T1000 (cell line): ENCODE results near the gene GALNT6.
"Not testable (repeated sequence)": the region's sequence is repeated elsewhere in the genome, so short reads cannot be mapped to it uniquely, and the experiment has no call there.

ENCODE experiments used
- DNase-seq: peaks from one replicate; lab custom pipeline; 2025; ENCODE audit warnings: mixed read lengths; lab: John Stamatoyannopoulos, UW

GALNT6 gene

GRCh38 chr12:51357374-51358047 lies 33.7 kb downstream of the GALNT6 start:
- no peak for DNase-seq

GRCh38 chr12:51351913-51352532 lies 39.2 kb downstream of the GALNT6 start:
- no peak for DNase-seq

DNA sequence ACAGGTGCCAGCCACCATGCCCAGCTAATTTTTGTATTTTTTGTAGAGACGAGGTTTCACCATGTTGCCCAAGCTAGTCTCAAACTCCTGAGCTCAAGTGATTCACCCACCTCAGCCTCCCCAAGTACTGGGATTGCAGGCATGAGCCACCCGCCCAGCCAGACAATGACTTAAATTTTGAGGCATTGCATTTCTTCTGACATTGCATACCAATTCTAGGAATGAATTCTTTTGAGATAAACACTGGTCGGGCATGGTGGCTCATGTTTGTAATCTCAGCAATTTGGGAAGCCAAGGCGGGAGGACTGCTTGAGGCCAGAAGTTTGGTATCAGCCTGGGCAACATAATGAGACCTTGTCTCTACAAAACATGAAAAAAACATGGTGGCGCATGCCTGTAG lies 42.2 kb downstream of the GALNT6 start:
- DNase-seq: no peak

DNA sequence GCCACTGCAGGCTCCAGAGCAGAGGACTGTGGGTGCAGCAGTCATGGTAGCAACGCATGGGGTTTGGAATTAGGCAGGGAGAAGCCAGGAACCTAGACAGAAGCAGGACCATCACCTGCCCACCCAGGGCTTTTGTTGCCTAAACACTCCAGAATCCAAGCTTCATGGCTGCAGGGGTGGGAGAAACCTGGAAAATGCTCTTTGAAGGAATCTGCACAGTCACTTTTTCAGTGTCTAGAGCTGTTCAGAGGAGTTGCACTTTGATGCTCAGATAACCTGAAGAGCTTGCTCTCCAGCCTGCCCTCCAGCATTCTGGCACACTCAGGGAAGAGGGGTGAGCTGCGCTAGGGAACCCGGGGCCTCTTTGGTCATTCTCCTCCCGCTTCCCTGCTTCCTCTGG lies 43.1 kb downstream of the GALNT6 start:
- no peak for DNase-seq

GRCh38 chr12:51346581-51346980 lies 44.6 kb downstream of the GALNT6 start, which contains the start of gene CELA1:
Gene CELA1 (minus strand): TSS chr12:51346679. CDS start chr12:51346638, 41 bp downstream.
- DNase-seq: no peak

GRCh38 chr12:51345681-51346080 lies 45.5 kb downstream of the GALNT6 start:
- no peak for DNase-seq

DNA sequence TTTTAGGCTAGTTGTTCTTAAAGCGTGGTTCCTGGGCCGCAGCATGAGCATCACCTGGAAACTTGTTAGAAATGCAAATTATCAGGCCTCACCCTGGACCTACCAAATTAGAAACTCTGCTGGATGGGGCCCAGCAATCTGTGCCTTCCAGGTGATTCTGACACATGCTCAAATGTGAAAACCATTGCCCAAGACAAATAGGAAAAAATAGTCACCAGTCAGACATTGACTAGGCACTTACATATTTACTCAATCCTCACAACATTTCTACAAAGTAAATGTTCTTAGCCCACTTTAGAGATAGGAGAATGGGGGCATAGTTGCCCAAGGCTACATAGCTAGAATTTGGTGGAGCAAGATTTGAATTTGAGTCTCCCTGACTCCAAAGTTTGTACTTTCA lies 48.0 kb downstream of the GALNT6 start:
- no peak for DNase-seq

DNA sequence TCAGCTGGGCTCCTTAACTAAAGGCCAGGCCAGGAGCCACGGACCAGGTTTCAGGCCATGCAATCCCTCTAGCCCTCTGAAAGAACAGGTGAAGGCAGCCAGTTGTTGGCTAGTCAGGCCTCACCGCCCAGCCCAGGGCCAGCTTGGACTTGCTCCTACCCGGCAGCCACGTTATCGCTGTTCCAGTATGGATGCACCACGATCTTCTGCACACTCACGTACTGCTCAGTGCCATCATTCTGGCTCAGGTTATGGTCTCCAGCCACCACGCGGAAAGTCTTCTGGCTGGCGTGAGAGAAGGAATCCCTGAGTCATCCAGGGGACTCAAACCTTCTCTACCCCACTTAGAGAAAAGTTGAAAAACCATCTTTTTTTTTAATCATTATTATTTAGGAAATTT lies 48.8 kb downstream of the GALNT6 start:
- DNase-seq: no peak

DNA sequence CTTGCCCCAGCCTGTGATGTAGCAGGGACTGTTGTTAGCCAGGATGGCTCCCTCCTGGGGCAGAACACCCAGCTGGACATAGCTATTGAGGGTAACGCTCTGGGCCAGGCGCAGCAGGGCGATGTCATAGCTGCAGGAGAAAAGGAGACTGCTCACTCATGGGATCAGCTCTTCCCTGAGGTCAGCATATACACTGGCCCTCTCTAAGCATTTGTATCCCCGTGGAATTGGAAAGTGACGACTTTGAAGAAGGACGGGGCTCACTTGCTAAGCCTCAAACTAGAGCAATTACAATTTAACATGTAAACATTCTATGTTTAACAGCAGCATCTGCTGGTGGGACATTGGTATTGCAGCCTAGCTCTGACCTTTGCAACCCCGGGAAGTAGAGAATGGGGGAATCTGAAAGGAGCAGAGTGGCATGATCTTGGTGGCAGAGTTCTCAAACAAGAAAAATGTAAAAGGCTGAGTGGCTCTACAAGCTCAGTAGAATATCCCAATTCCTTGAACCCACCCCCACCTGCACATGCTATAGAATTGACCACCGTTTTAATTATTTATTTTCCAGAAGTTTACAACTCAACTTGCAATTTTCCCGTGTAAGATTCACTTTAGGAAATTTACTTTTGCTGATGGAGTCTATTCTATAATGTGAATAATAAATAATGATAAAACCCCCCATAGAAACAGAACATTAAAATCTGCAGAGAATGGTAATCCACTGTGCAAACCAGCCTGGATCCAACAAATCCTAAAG lies 49.8 kb downstream of the GALNT6 start:
- no peak for DNase-seq

- no peak for DNase-seq
Measured at GRCh38 chr12:51339750-51340149, 51.5 kb downstream of the GALNT6 start.

DNA sequence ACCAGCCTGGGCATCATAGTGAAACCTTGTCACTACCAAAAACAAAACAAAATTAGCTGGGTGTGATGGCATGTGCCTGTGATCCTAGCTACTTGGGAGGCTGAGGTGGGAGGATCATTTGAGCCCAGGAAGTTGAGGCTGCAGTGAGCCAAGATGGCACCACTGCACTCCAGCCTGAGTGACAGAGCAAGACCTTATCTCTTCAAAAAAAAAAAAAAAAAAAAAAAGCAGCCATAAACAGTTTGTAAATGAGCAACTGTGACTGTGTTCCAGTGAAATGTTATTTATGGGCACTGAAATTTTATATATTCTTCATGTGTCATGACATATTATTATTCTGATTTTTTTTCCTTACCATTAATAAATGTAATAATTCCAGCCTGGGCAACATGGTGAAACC lies 53.9 kb downstream of the GALNT6 start:
- not testable (repeated sequence) for DNase-seq

DNA sequence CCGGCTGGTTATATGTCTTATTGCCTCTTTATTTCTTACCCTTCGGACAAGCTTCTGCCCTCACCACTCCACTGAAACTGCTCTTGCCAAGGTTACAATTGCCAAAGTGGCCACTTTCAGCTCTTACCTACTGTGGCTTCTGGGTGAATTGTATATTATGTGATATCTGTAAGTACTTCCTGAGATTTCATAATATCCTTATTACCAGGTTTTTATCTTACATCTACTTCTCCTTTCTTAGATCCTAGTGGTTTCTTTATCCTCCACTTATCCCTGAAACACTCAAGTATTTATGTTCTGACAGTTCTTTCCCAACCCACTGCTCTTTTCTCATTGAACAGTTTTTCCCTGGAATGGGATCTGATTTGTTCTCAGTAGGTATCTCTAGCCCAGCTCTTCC lies 55.3 kb downstream of the GALNT6 start:
- DNase-seq: no peak

DNA sequence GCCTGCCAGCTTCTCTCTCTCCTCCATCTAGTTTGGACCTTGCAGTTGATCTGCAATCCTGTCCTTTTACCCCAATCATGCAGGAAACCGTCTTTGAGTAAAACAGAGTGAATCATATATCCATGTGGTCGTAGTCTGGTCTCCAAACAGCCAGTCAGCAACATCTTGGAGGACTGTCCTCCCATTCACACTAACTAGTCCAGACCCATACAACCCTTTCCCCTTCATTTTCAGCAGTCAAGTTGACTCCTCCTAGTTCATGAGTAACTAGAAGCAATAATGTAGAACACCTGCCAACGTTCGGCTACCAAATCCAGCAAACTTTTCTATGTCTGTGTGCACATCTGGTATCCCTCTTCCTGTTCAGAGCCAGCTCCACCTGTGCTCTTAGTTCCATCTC lies 56.4 kb downstream of the GALNT6 start:
- DNase-seq: no peak

DNA sequence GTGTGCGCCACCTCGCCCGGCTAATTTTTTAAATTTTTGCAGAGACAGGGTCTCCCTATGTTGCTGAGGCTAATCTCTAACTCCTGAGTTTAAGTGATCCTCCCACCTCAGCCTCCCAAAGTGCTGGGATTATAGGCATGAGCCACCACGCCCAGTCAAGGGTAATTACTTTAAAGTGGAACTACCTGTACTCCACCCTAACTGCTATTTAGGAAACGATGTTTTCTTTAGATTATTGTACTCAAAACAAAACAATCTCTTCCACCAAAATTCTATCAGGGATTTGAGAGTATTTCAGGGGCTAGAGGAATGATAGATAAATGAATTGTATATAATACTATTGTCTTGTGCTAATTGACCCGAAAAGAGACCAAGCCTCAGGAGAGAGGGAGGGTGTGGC lies 57.7 kb downstream of the GALNT6 start:
- no peak for DNase-seq

- DNase-seq: no peak
Measured at GRCh38 chr12:51330186-51330585, 61.0 kb downstream of the GALNT6 start.

- DNase-seq: no peak
Measured at GRCh38 chr12:51329742-51330141, 61.5 kb downstream of the GALNT6 start.

DNA sequence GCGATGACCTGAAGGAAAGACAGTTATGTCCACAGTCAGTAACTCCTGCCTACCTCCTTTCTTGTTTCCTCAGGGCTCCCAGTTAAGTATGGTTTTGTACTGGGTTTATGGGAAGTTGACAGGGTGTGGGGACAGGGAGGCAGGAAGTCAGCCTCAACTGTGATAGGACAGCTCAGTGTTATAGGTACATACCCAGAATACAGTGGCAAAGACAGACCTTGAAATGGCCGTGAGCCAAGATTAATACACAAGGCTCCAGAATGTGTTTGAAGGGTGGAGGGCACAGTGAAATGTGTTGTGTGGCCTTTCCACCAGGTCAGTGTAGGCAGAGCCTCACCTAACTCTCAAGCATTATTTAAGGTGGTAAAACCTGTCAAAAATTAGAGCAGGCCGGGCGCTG lies 62.6 kb downstream of the GALNT6 start:
- no peak for DNase-seq

GRCh38 chr12:51326698-51327439 lies 64.3 kb downstream of the GALNT6 start:
- no peak for DNase-seq

DNA sequence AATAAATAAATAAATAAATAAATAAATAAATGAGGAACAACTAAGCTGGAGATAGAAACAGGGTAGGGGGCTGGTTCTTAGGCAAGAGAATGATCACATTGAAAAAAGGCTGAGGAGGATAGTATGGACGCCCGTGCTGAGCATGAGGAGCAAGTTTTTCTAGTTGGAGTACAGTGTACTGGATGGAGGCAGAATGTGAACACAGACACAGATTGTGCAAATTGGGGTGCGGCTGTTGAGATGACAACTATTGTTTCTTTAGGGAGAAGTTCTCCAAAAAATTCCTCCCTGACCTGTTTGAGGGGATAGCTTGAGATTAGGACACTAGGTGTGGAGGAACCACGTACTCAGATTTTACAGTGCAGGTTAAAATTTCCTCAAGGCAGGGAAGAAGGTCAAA lies 66.3 kb downstream of the GALNT6 start:
- no peak for DNase-seq

DNA sequence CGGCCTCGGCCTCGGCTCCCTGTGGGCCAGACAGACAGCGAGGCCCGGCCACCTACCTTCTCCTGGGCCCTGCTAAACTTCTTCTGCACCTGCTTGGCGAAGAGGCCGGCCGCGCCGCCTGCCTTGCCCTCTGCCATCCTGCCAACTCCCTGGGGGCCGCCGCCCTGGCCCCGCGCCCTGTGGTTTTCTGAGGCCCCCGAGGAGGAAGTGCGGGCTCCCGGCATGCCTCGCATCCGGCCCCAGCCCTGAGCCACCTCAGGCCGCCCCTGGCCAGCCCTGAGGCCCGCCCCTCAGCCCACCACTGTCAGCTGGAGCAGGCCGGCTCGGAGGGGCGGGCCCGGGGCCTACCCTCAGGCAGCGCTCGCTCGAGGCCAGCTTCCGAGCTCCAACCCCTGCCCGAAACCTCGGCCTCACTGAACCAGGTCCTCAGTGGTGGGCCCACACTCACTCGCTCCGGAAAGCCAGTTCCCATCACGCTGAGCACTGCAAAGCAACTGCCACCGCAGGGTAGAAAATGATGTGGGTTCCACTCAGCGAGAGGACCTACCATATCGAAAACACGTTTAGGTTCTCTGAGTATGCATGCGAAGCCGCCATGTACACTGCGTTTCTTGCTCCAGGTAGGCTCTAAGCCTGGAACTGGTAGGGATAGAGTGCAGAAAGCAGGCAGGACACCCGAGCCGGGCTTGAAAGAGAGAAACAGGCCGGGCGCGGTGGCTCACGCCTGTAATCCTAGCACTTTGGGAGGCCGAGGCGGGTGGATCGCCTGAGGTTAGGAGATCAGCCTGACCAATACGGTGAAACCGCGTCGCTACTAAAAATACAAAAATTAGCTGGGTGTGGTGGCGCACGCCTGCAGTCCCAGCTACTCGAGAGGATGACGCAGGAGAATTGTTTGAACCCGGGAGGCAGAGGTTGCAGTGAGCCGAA lies 67.0 kb downstream of the GALNT6 start, which contains the start of gene BIN2:
Gene BIN2, minus strand, starts transcription at position 209 of the 930 bp plus-strand sequence. Its CDS starts 72 bp downstream, at position 137.
- no peak for DNase-seq

DNA sequence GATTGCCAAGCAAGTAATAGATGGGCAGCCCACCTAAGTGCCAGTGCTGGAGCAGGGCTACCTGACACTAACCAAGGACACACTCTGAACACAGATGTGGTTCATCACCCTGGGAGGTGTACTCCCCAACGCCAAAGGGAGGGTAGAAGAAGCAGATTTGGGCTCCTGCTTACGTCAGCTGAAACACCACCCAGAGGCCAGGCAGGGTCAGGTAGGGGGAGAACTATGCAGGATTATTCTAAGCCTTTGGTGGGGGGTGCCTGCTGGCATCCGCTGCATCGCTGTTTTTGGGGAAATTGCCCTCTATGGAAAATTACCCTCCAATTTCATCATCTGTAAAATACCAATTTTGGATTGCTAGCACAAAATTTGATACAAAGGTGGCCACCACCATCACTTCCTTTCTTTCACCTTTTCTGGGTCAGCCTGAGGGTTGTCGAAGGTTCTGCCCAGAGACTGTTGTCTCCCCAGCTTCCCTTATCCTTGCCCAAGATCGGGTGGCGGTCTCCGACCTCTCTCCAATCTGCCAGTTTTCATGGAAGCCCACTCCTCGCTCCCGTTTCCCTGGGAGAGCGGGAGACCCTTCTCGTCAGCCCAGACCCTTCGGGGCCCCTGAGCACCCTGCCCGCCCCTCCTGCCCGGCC lies 67.8 kb downstream of the GALNT6 start:
- DNase-seq: no peak
